GM18867 (cell line): ENCODE results near the gene ASB5.
A peak's percentile ranks its signal among the peaks of the same experiment; 100 is the strongest.
"Not testable (repeated sequence)": the region's sequence is repeated elsewhere in the genome, so short reads cannot be mapped to it uniquely, and the experiment has no call there.

ENCODE experiments used
- ATAC-seq: cut with Tn5 transposase; IDR thresholded peaks from one replicate; pipeline ENCODE4 v1.9.1; 2021; ENCODE audit warnings: mild to moderate bottlenecking, moderate library complexity; ENCODE audit not compliant: unreplicated experiment

The ASB5 gene, protein sequence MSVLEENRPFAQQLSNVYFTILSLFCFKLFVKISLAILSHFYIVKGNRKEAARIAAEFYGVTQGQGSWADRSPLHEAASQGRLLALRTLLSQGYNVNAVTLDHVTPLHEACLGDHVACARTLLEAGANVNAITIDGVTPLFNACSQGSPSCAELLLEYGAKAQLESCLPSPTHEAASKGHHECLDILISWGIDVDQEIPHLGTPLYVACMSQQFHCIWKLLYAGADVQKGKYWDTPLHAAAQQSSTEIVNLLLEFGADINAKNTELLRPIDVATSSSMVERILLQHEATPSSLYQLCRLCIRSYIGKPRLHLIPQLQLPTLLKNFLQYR

DNA sequence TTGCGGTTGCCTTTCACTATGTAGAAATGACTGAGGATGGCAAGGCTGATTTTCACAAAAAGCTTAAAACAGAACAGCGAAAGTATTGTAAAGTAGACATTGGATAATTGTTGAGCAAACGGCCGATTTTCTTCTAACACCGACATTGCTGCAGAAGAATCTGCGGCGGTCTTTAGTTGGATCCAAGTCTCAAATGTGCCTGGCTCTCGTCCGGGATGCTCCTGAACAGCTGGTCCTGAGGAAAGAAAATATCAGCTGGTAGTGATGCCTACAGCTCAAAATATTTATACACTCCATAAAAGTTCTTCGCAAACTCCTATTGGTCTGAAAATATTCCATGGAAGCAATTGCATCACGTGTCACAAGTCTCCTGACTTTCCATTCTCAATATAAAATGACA, at the start of gene ASB5:
Gene ASB5, minus strand, starts transcription at position 260 of the 400 bp plus-strand sequence. Its CDS starts 114 bp downstream, at position 146.
- no peak for ATAC-seq

DNA sequence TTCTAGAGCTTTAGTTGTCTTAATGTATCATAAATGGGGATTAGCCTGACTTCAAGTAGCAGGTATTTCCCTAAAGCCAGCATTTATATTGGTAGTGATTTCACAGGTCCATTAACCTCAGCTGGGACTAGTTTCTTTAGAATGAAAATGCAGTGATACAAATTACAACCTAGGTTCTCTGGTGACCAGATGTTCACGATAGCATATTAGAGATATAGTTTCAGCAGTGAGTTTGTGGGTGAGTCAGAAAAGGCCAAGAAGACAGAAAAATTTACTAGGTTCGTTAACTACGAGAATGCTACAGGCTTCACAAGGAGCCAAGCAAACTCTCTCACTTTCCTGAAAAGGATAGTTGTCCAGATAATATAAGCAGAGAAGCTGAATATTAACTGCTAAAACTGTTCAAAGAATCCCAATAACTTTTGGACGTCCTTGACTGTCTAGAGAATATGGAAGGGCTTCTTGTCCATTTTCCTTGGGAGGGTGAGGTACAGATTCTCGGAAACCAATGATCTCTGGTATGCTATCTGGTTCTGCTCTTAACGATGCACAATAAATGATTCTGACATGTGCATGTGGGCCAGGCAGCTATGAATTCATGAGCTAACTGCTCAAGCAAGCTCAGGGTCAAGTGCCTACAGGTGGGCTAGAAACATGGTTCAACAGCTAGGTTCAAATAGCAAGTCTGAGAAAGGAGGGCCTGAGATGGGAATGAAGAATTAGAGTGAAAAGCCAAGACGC, 44.7 kb upstream of the ASB5 start:
- no peak for ATAC-seq

DNA sequence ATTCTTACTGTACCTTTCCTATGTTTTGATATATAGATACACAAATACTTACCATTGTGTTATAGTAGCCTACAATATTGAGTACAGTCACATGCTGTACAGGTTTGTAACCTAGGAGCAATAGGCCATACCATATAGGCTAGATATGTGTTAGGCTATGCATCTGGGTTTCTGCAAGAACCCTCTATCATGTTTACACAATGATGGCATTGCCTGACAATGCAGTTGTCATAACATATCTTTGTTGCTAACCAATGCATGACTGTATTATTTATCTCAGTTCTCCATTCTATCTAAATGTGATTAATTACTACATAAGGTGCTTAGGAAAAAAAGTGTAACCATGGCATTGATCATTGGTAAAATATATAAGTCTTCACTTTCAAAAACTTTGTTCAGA, 40.8 kb upstream of the ASB5 start:
- no peak for ATAC-seq

DNA sequence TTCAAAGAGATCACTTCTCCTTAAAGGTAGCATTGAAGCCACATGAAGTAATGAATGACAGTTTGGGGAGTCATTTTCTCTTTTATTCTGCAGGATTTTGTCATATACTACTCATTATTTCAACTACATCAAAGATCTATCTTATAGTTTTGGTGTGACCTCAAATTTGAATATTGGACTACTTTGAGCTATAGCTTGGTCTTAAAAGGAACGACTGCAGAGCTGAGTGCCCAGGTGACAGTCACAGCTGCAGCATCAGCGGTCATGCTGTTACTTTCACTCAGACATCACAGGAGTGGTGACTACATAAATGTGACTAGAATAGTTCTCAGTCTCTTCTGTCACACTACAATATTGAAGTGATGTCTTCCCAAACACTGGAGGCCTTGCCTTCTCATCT, 40.0 kb upstream of the ASB5 start:
- ATAC-seq, result peak; percentile 99

DNA sequence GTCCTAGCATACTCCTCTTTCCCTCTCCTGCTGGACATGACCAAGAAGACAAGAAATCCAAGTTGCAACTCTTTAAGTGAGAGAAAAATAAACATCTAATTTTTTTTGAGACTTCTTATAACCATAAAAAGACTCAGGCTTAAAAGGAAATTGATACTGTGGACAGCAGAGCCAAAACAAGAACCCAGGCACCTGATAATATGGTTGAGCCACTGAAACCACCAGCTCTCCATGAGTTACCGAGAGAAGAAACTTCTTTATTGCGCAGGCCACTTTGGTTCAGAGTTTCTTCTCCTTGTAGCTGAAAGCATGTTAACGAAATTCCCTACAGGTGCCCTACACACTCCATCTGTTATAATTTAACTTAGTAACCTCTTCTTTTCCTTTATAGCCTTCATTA, 39.4 kb upstream of the ASB5 start:
- ATAC-seq, result peak; percentile 57

DNA sequence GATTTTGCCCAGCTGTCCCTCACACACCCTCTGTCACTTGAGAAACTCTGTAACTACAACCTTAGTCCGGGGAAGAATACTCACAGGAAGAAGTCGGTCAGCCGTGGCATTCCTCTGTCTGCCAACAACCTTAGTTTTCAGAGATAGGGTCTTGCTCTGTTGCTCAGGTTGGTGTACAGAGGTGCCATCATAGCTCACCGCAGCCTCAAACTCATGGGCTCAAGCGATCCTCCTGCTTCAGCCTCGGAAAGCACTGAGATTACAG, 38.6 kb upstream of the ASB5 start:
- ATAC-seq, result no peak

DNA sequence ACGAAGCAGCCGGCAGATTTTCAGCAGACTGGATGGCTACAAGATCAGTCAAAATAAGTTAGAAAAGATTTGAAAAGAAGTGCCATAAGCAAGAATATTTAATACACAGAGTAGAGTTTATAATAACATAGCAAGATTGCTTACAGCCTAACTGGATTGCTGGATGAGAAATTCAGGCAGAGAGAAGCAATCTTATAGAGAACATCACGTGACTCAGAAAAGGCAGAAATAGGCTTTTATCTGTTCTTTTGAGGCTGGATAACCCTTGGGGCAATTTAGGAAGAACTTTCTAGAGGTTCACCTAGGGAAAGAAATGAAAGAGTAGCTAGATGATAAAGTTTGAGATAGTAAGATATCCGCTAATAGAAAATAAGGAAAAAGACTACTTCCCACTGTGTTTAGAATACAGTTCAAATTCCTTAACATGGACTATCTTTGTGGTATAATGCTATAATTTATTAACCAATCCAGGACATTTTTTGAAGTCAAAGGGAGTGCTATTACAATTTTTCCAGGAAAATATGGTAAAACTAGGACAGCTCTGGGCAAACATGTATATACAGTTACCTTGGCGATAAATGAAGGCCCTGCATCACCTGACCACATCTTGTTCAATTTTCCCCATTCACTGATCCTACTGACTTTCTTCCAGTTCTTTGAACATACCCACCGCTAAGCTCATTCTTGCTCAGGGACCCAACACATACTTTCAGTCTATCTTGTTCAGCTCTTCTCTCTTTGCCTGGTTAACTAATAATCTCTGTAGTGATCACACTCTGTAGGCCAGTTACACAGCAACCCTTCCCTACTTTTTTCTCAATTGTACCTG, 38.0 kb upstream of the ASB5 start:
- ATAC-seq, result no peak

DNA sequence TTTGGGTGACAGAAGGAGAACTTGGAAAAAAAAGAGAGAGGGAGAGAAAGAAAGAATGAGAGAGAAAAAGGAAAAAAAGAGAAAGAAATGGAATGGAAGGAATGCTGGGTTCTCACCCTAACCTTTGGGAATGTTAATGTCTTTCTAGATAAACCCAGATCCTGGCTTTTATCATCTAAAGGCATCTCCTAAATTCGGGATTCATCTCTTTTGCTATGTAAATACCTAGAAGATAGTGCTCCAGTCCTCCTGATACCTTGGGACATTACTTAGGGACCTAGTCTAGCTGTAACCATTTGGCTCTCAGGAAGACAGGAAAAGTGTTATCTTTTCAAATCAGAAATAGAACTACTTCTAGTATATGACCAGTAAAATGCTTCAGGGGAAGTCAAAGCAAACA, 34.9 kb upstream of the ASB5 start:
- no peak for ATAC-seq

DNA sequence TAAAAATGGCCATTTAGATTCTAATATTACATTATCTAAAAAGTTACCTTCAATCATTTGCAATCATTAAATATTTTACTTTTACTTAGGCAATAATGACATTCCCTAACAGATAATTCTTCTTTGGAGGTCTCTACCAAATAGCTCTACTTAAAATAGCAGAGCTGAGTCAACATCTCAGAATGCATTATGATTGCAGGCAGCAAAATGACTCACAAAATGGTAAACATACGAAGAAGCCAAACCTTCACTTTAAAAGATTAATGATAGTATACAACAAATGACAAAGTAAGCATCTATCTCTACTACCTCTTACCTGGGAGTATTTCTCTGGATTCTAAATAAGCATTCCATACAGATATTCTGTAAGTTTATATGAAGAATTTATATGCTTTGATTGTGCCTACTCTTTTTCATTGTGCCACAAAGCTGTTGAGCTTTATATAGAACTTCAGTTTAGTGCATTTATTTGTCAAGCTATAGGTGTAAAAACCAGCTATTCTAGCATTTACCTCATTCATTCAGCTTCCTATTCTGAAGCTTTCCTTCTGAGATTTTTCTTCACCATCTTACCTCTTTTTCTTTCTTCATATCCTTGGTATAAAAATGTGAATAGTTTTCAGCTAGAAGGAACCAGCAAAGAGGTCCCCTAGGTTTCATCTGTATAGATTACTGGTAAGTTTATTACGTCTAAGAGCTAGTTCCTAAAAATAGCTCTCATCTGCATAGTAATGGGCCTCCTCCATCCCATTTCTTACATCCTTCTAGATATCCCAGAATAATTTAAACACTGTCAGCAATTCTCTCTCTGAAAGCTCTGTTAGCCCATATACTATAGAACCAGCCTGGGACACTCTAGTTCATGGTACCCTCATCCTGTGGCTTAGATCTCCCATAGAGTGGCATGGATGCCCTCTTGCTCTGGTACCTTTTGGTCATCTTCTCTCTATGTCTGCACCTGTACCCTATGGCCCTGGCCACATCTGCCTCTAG, 33.6 kb upstream of the ASB5 start:
- ATAC-seq, result no peak

DNA sequence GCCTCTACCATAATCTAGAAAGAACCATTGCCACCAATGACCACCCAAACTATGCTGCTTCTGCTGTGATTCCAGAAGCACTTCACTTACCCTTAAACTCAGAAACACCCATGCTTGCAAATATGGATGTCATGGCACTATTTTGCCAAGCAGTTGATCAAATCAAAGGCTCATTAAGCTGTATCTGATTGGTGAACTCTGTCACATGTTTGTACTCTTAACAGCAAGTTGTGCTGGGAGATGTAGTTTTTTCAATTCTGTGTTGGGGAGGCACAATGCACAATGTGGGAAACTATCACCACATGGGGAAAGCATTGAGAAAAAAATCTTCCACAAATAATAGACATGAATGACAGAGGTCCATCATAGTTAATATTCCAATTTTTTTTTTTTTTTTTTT, 31.5 kb upstream of the ASB5 start:
- no peak for ATAC-seq

DNA sequence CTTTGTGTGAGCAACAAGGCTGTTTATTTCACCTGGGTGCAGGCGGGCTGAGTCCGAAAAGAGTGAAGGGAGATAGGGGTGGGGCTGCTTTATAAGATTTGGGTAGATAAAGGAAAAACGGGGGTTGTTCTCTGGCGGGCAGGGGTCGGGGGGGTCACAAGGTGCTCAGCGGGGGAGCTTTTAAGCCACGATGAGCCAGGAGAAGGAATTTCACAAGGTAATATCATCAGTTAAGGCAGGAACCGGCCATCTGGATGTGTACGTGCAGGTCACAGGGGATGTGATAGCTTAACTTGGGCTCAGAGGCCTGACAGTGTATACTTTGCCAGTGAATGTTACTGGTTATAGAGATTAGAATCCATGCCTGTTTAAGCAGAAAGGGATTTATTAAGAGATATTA, 31.0 kb upstream of the ASB5 start:
- no peak for ATAC-seq

DNA sequence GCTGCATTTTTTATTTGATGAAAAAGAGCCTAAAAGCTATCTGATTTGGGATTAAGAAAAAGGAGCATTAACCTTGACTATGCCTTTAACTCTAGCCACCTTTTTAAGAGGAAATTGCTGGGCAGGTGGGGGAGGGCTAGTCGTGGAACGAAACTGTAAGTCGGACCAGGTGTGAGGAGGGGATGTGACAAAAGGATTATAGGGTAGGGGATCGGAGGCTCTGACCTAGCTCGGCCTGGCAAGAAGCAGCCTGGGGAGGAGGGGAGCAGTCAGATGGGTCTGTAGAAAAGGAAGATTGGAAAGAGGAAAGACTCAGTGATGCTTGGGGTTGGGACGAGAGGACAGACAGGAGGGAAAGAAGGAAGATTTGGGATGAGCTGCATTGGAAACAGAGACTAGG, 29.6 kb upstream of the ASB5 start:
- ATAC-seq, result no peak

DNA sequence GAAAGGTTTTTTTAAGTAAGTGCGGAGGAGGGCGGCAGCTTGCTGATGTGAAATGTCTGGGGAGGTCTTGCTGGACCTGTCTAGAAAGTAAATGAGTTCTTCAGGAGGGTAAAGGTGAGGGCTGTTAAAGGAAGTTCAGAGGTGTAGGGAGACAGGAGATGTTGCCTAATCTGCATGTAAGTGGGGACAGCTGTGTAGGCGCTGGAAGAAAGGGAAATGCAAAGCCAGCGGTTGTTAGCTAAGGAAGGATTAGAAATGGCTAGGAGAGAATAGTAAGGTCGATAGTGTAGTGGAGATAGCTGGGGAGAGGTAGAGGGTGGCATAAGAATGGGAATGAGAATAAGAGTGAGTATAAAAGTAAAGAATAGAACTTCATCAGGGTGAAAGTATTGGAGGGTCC, 26.9 kb upstream of the ASB5 start:
- not testable (repeated sequence) for ATAC-seq

DNA sequence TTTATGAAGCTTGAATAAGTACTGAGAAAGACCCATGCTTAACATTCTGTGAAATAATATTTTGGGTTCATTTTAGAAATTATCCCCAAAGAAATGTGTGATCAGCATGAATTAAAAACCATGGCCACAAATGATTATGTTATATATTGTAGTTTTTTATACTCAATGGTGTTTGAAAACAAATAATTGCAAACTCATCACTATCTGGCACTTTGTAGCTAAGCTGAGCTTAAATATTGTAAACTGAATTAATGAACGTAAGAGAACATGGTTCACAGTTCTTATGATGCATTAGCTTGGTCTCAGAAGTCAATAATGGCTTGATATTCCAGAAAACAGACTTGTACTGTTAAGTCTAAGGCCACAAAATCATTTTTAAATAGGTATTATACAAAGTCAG, 24.6 kb upstream of the ASB5 start:
- ATAC-seq, result no peak

DNA sequence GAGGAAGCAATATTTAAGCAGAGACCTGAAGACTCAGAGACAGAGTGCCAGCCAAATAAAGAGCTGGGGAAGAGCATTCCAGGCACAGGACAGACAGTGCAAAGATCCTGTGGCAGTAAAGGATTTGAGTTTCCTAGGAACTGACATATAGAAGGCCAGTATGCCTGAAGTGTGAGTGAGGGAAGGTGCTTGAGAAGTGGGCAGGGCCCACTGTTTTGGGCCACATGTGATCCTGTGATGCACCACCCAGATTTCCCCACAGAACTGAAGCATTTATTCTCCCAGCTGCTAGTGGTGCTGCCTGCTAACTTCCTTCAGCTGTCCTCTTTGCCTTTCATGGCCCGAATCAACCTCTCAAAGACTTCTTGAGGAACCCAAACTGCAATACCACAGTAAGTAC, 23.9 kb upstream of the ASB5 start:
- no peak for ATAC-seq

DNA sequence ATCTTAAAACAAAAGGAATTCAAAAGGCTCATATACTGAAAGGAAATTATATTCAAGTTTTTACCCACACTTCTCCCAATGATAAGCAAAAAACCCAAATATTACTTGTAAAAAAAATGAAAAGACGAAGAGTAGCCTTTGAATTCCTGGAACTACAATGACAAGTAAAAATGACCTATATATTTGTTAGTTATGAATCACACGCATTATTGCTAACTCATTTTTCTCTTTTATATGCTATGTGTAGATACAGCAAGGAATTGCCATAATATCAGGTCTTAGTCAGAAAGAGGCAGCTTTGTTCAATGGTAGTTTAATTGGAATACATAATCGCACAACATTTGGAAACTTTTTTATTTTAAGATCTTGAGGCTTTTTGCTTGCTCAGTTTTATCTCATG, 22.7 kb upstream of the ASB5 start:
- ATAC-seq, result no peak

DNA sequence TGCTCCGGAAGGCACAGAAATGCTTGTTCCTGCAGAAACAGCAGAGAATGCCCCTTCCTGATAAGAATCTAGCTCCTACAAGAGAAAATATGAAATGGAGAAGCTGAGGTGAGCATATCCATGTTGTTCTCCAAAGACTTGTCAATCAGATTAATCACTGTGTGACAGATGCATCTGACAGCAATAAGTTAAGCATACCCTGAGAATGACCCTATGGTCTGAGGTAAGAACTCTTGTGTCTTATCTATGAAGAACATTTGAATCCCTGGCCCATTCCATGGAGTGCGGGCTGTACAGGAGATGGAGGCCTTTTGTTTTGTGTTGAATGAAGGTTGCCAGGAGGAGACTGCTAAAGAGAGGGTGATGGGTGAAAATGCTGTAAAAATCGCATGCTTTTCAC, 21.5 kb upstream of the ASB5 start:
- no peak for ATAC-seq

DNA sequence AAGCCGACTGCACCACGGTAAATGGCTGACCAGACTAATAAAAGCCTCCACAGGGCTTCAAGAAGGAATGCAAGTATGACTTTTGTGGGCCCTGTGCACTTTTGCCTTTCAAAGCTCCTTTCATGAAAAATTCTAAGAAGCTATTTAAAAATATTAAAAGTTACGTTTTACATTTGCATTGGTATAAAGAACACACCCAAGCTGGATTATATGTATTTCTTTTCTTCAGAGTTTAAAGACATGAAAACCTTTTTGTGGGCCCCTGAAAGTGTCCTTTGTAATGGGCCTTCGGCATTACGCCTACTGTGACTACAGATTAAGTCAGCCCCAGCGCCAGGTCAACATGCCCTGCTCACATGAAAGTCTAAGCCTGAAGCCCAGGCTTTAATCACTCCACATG, 20.5 kb upstream of the ASB5 start:
- no peak for ATAC-seq

DNA sequence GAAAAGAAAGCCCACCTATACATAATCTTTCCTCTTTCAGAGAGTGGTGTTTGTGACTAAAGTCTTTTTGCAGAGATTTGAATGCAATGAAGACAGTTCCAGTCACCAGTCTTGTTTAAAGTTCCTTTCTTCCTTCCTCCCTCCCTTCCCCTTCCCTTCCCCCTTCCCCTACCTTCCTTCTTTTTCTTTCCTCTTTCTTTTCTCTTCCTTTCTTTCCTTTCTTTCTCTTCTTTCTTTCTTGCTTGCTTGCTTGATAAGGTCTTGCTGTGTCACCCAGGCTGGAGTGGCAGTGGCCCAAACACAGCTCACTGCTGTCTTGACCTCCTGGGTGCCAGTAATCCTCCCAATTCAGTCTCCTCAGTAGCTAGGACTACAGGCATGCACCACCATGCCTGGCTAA, 19.0 kb upstream of the ASB5 start:
- ATAC-seq, result no peak

DNA sequence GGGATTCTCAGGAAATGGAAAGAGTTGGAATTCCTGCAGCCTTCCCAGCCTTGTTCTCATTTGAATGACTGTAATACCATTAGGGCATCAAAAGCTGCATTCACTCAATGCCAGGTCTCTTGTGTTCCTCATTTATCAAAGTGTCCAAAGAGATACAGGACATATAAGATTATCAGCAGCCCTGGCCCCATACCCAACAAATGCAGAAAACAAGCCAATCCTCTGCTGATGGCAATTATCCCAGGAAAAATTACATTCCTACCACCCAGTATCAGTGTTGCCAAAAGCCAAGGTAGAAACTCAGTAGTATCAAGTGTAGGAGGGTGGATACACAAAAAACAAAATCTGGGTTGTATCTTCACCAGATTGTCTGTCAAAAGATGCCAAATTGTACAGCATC, 18.5 kb upstream of the ASB5 start:
- ATAC-seq, result no peak

DNA sequence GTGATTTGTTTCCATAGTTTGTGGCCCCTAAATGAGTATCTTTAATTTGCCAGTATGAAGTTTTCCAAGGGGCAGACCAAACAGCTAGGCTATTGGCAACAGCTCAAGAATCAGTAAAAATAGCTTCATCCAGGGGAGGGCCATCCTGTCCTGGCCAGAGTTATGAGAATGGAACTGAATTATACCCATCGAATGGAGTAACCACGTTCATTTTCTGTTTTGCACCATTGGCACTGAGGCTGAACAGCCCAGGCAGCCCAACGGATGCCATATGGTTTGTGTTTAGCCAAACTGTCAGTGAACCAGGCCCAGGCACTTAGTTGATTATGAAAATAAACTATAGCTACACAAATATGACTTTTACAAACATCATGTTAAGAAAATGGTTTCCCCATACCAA, 17.7 kb upstream of the ASB5 start:
- ATAC-seq, result no peak
